ENCODE data around the gene PGC. TPM values are rescaled to one million over a fixed set of nuclear protein-coding genes. Genes with fewer than 3 reads are reported as not detected.

PGC gene
- total and polyA plus RNA-seq, 9 of the 15 experiments (the other 6 are each of a cell fraction or from before 2014, with no cell fraction given): 0.17 to 0.40 TPM; not detected in 7

DNA sequence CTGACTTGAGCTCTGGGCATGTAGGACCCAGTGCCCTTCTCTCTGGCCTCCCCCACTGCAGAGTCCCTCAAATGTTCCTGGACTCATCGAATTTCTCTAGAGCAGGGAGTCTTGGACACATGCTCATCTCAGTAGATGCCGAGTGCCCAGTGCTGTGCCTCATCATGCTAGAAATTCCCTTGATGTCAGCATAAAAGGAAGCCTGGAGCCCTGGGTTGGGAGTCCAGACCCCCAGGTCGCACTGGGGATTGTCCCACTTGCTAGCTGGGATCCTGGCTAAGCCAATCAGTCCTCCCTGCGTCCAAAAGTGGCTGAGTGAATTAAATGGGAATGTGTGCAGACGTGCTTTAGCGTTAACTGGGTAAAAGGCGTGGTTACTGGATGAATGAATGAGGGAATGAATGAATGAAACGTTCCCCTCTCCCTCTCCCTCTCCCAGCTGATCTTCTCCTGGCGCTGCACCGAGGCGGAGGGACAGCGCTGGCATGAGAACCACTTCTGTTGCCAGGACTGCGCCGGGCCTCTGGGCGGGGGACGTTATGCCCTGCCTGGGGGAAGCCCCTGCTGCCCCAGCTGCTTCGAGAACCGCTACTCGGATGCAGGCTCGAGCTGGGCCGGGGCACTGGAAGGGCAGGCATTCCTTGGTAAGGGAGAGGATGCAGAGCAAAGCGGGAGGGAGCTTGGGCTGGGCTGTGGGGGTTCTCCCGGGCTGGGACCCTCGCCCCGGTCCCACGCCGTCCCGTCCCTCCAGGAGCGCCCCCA lies 38.7 kb upstream of the PGC start (continued):
- TF ChIP-seq, protein P1, sequence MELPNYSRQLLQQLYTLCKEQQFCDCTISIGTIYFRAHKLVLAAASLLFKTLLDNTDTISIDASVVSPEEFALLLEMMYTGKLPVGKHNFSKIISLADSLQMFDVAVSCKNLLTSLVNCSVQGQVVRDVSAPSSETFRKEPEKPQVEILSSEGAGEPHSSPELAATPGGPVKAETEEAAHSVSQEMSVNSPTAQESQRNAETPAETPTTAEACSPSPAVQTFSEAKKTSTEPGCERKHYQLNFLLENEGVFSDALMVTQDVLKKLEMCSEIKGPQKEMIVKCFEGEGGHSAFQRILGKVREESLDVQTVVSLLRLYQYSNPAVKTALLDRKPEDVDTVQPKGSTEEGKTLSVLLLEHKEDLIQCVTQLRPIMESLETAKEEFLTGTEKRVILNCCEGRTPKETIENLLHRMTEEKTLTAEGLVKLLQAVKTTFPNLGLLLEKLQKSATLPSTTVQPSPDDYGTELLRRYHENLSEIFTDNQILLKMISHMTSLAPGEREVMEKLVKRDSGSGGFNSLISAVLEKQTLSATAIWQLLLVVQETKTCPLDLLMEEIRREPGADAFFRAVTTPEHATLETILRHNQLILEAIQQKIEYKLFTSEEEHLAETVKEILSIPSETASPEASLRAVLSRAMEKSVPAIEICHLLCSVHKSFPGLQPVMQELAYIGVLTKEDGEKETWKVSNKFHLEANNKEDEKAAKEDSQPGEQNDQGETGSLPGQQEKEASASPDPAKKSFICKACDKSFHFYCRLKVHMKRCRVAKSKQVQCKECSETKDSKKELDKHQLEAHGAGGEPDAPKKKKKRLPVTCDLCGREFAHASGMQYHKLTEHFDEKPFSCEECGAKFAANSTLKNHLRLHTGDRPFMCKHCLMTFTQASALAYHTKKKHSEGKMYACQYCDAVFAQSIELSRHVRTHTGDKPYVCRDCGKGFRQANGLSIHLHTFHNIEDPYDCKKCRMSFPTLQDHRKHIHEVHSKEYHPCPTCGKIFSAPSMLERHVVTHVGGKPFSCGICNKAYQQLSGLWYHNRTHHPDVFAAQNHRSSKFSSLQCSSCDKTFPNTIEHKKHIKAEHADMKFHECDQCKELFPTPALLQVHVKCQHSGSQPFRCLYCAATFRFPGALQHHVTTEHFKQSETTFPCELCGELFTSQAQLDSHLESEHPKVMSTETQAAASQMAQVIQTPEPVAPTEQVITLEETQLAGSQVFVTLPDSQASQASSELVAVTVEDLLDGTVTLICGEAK (IDR thresholded peaks at IDR 0.05): no peak
- TF ChIP-seq, protein P1 (CRISPR knock-in tag; IDR thresholded peaks at IDR 0.05): no peak
- TF ChIP-seq ZNF79 (CRISPR knock-in tag; IDR thresholded peaks at IDR 0.05; ENCODE audit: low read depth) (no peak), ZNF24 (IDR thresholded peaks at IDR 0.05) (peak; percentile 96), E2F3 (CRISPR knock-in tag; IDR thresholded peaks at IDR 0.05) (no peak), CHCHD3 (CRISPR knock-in tag; IDR thresholded peaks at IDR 0.05) (no peak)
- TF ChIP-seq, protein P2, sequence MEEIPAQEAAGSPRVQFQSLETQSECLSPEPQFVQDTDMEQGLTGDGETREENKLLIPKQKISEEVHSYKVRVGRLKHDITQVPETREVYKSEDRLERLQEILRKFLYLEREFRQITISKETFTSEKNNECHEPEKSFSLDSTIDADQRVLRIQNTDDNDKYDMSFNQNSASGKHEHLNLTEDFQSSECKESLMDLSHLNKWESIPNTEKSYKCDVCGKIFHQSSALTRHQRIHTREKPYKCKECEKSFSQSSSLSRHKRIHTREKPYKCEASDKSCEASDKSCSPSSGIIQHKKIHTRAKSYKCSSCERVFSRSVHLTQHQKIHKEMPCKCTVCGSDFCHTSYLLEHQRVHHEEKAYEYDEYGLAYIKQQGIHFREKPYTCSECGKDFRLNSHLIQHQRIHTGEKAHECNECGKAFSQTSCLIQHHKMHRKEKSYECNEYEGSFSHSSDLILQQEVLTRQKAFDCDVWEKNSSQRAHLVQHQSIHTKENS (CRISPR knock-in tag; IDR thresholded peaks at IDR 0.05): no peak
- TF ChIP-seq, protein P3, sequence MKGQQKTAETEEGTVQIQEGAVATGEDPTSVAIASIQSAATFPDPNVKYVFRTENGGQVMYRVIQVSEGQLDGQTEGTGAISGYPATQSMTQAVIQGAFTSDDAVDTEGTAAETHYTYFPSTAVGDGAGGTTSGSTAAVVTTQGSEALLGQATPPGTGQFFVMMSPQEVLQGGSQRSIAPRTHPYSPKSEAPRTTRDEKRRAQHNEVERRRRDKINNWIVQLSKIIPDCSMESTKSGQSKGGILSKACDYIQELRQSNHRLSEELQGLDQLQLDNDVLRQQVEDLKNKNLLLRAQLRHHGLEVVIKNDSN (CRISPR knock-in tag; IDR thresholded peaks at IDR 0.05): 0 out of 2 replicates have a peak, but pooled peaks have one; percentile 21
- TF ChIP-seq, protein P4, sequence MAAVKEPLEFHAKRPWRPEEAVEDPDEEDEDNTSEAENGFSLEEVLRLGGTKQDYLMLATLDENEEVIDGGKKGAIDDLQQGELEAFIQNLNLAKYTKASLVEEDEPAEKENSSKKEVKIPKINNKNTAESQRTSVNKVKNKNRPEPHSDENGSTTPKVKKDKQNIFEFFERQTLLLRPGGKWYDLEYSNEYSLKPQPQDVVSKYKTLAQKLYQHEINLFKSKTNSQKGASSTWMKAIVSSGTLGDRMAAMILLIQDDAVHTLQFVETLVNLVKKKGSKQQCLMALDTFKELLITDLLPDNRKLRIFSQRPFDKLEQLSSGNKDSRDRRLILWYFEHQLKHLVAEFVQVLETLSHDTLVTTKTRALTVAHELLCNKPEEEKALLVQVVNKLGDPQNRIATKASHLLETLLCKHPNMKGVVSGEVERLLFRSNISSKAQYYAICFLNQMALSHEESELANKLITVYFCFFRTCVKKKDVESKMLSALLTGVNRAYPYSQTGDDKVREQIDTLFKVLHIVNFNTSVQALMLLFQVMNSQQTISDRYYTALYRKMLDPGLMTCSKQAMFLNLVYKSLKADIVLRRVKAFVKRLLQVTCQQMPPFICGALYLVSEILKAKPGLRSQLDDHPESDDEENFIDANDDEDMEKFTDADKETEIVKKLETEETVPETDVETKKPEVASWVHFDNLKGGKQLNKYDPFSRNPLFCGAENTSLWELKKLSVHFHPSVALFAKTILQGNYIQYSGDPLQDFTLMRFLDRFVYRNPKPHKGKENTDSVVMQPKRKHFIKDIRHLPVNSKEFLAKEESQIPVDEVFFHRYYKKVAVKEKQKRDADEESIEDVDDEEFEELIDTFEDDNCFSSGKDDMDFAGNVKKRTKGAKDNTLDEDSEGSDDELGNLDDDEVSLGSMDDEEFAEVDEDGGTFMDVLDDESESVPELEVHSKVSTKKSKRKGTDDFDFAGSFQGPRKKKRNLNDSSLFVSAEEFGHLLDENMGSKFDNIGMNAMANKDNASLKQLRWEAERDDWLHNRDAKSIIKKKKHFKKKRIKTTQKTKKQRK (IDR thresholded peaks at IDR 0.05; ENCODE audit: borderline replicate concordance, low read depth, low read length): no peak
- TF ChIP-seq, protein P5, sequence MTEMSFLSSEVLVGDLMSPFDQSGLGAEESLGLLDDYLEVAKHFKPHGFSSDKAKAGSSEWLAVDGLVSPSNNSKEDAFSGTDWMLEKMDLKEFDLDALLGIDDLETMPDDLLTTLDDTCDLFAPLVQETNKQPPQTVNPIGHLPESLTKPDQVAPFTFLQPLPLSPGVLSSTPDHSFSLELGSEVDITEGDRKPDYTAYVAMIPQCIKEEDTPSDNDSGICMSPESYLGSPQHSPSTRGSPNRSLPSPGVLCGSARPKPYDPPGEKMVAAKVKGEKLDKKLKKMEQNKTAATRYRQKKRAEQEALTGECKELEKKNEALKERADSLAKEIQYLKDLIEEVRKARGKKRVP (CRISPR knock-in tag; IDR thresholded peaks at IDR 0.05): no peak
